H9 (cell line): ENCODE results near the gene RABL6. TPM values are rescaled to one million over a fixed set of nuclear protein-coding genes. Genes with fewer than 3 reads are reported as not detected.

Source experiments
- DNase-seq: peaks from one replicate; pipeline ENCODE4 v3.0.0-alpha.2; 2017
- H2AFZ ChIP-seq: one replicate; pipeline ENCODE4 v1.6.1; 2013; ENCODE audit warnings: mild to moderate bottlenecking, low read length, control low read depth, moderate library complexity
- H2AK5ac ChIP-seq: 2 replicates; pipeline ENCODE4 v1.6.1; 2013; ENCODE audit warnings: low read length, control low read depth, mixed read lengths; ENCODE audit not compliant: insufficient read length
- H2BK120ac ChIP-seq: one replicate; pipeline ENCODE4 v1.6.1; 2013; ENCODE audit warnings: low read depth, mild to moderate bottlenecking, low read length, control low read depth, inconsistent platforms; ENCODE audit not compliant: poor library complexity, severe bottlenecking
- H2BK12ac ChIP-seq: 2 replicates; pipeline ENCODE4 v1.6.1; 2013; ENCODE audit warnings: low read length, control low read depth, mixed read lengths, low read depth; ENCODE audit not compliant: insufficient read length
- H2BK15ac ChIP-seq: 2 replicates; pipeline ENCODE4 v1.6.1; 2013; ENCODE audit warnings: low read depth, low read length, control low read depth
- H2BK20ac ChIP-seq: one replicate; pipeline ENCODE4 v1.6.1; 2013; ENCODE audit warnings: low read depth, mild to moderate bottlenecking, low read length, control low read depth, inconsistent platforms; ENCODE audit not compliant: poor library complexity, severe bottlenecking
- H2BK5ac ChIP-seq: 2 replicates; pipeline ENCODE4 v1.6.1; 2013; ENCODE audit warnings: low read length, control low read depth, mixed read lengths; ENCODE audit not compliant: insufficient read length
- H3K14ac ChIP-seq: 2 replicates; pipeline ENCODE4 v1.6.1; 2013; ENCODE audit warnings: low read length, control low read depth; ENCODE audit not compliant: insufficient read depth
- H3K18ac ChIP-seq: 2 replicates; pipeline ENCODE4 v1.6.1; 2013; ENCODE audit warnings: low read depth, mild to moderate bottlenecking, mixed read lengths, low read length, control low read depth; ENCODE audit not compliant: insufficient read length
- H3K23ac ChIP-seq: 2 replicates; pipeline ENCODE4 v1.6.1; 2013; ENCODE audit warnings: low read length, control low read depth, mixed read lengths, low read depth; ENCODE audit not compliant: insufficient read length
- H3K23me2 ChIP-seq: 2 replicates; pipeline ENCODE4 v1.6.1; 2013; ENCODE audit warnings: low read depth, mild to moderate bottlenecking, mixed read lengths, low read length, control low read depth; ENCODE audit not compliant: insufficient read length, poor library complexity, severe bottlenecking
- H3K27ac ChIP-seq: 2 replicates; pipeline ENCODE4 v1.5.1; 2013; ENCODE audit warnings: low read length, control low read depth, mixed read lengths, low read depth; ENCODE audit not compliant: insufficient read length
- H3K27me3 ChIP-seq: 2 replicates; pipeline ENCODE4 v1.6.1; 2013; ENCODE audit warnings: low read length, control low read depth, inconsistent platforms; ENCODE audit not compliant: insufficient read depth
- H3K4ac ChIP-seq: 2 replicates; pipeline ENCODE4 v1.6.1; 2013; ENCODE audit warnings: low read depth, mild to moderate bottlenecking, control low read depth, inconsistent platforms, low read length, moderate library complexity
- H3K4me1 ChIP-seq: 2 replicates; pipeline ENCODE4 v1.6.1; 2013; ENCODE audit warnings: low read length, control low read depth, inconsistent platforms; ENCODE audit not compliant: insufficient read depth
- H3K4me2 ChIP-seq: 2 replicates; pipeline ENCODE4 v1.6.1; 2013; ENCODE audit warnings: low read length, control low read depth, mixed read lengths; ENCODE audit not compliant: insufficient read length, insufficient read depth
- H3K56ac ChIP-seq: 2 replicates; pipeline ENCODE4 v1.6.1; 2013; ENCODE audit warnings: low read depth, mild to moderate bottlenecking, mixed read lengths, low read length, control low read depth; ENCODE audit not compliant: insufficient read length
- H3K79me1 ChIP-seq: 2 replicates; pipeline ENCODE4 v1.6.1; 2013; ENCODE audit warnings: low read depth, mild to moderate bottlenecking, moderate library complexity, low read length, control low read depth, inconsistent platforms; ENCODE audit not compliant: insufficient read depth, poor library complexity, severe bottlenecking
- H3K79me2 ChIP-seq: 2 replicates; pipeline ENCODE4 v1.6.1; 2013; ENCODE audit warnings: low read length, control low read depth, inconsistent platforms; ENCODE audit not compliant: insufficient read depth
- H3K9ac ChIP-seq: 2 replicates; pipeline ENCODE4 v1.6.1; 2013; ENCODE audit warnings: low read length, control low read depth, mixed read lengths; ENCODE audit not compliant: insufficient read length; ENCODE audit errors: extremely low read depth
- H3K9me3 ChIP-seq: one replicate; pipeline ENCODE4 v1.6.1; 2013; ENCODE audit warnings: low read depth, low read length, inconsistent platforms; ENCODE audit not compliant: control insufficient read depth
- H3T11ph ChIP-seq: one replicate; pipeline ENCODE4 v1.6.1; 2013; ENCODE audit warnings: mild to moderate bottlenecking, low read length, control low read depth, inconsistent platforms
- H4K20me1 ChIP-seq: one replicate; pipeline ENCODE4 v1.6.1; 2013; ENCODE audit not compliant: control insufficient read depth, insufficient read length, insufficient read depth
- H4K5ac ChIP-seq: 2 replicates; pipeline ENCODE4 v1.6.1; 2013; ENCODE audit warnings: low read depth, mild to moderate bottlenecking, mixed read lengths, low read length, control low read depth; ENCODE audit not compliant: insufficient read length
- H4K8ac ChIP-seq: replicated peaks from 2 replicates; pipeline ENCODE4 v1.6.1; 2013; ENCODE audit warnings: low read length, control low read depth, mixed read lengths, low read depth; ENCODE audit not compliant: insufficient read length
- H4K91ac ChIP-seq: 2 replicates; pipeline ENCODE4 v1.6.1; 2013; ENCODE audit warnings: low read depth, mild to moderate bottlenecking, moderate library complexity, mixed read lengths, low read length, control low read depth; ENCODE audit not compliant: insufficient read length
- H3K27ac Mint-ChIP-seq, 3 experiments: 2 replicates in 2 of 3; 3 replicates in 1 of 3; pipeline ENCODE4 v1.8.0; 2020 to 2021; ENCODE audit warnings: mixed read lengths in 3 of 3, mild to moderate bottlenecking in 1 of 3, moderate library complexity in 1 of 3
- H3K27me3 Mint-ChIP-seq: 2 replicates; pipeline ENCODE4 v1.8.0; 2021; ENCODE audit warnings: low read depth, mild to moderate bottlenecking, moderate library complexity, mixed read lengths
- H3K36me3 Mint-ChIP-seq, 3 experiments: 2 replicates in 2 of 3; 3 replicates in 1 of 3; pipeline ENCODE4 v1.8.0; 2020 to 2021; ENCODE audit warnings: low read depth in 3 of 3, mixed read lengths in 3 of 3; ENCODE audit not compliant: insufficient read depth in 1 of 3
- H3K4me1 Mint-ChIP-seq, 2 experiments: 2 replicates each; pipeline ENCODE4 v1.8.0; 2020; ENCODE audit warnings: mixed read lengths in 2 of 2
- H3K4me3 Mint-ChIP-seq, 2 experiments: 2 replicates in 1 of 2; 3 replicates in 1 of 2; pipeline ENCODE4 v1.8.0; 2020 to 2021; ENCODE audit warnings: mild to moderate bottlenecking in 2 of 2, mixed read lengths in 2 of 2, moderate library complexity in 1 of 2
- H3K9me3 Mint-ChIP-seq, 2 experiments: 2 replicates in 1 of 2; 3 replicates in 1 of 2; pipeline ENCODE4 v1.8.0; 2020; ENCODE audit warnings: mild to moderate bottlenecking in 2 of 2, mixed read lengths in 2 of 2, moderate library complexity in 1 of 2
- CTCF ChIP-seq: fragments of 200-600 bp; sonication (generic); conservative IDR thresholded peaks from 3 replicates; pipeline ENCODE4 v1.8.0; 2021; ENCODE audit warnings: antibody characterized with exemption, mild to moderate bottlenecking
- WGBS: extraction: QIAGEN DNeasy Blood & Tissue Kit; methylation state at CpG from one replicate; pipeline ENCODE4 v1.1.7; 2013; ENCODE audit warnings: missing lambda C conversion rate, low lambda C conversion rate, mixed read lengths; ENCODE audit not compliant: insufficient read length; ENCODE audit errors: extremely low coverage; 5-methylcytosine and 5-hydroxymethylcytosine counted together
- total RNA-seq: library from RNA; stranded (reverse); gene quantifications from 2 replicates; pipeline ENCODE4 v1.2.1, GENCODE V29; 2021

Gene RABL6
- total RNA-seq, 1 experiment from 2014 or later = 108 TPM

GRCh38 chr9:136881691-136882108 lies 74.0 kb downstream of the RABL6 start:
- Histone ChIP-seq H3K4ac (no peak overlapping the region), H3K18ac (no peak overlapping the region), H3K27ac (no peak overlapping the region), H3K9me3 (no peaks in the 10 kb centered on the region), H3K23me2 (peaks cover 4% of the 10 kb centered on the region), H3K79me1 (no peaks in the 10 kb centered on the region), H2BK5ac (no peak overlapping the region), H2BK15ac (no peak overlapping the region), H3T11ph (no peak overlapping the region), H3K4me2 (no peak overlapping the region), H2BK120ac (no peak overlapping the region), H4K20me1 (no peaks in the 10 kb centered on the region), H4K91ac (no peak overlapping the region), H3K23ac (no peak overlapping the region), H3K4me1 (no peaks in the 10 kb centered on the region), H2BK20ac (no peak overlapping the region), H3K27me3 (no peaks in the 10 kb centered on the region), H4K8ac (no peak overlapping the region), H3K14ac (no peak overlapping the region), H2AK5ac (no peak overlapping the region), H3K79me2 (no peaks in the 10 kb centered on the region; the same call in 1 of the 2 replicates), H4K5ac (no peak overlapping the region), H3K56ac (no peak overlapping the region), H2AFZ (no peak overlapping the region), H3K9ac (no peak overlapping the region), H2BK12ac (no peak overlapping the region)
- no CpG with 5 or more reads among the region's 9 CpGs for WGBS
- no peak for TF ChIP-seq CTCF
- peaks cover 14% of the 10 kb centered on the region for H3K27me3 Mint-ChIP-seq
- DNase-seq = no peak
- no peaks in the 10 kb centered on the region; a peak in 2 of 5 replicates for H3K9me3 Mint-ChIP-seq
- peaks cover 5% of the 10 kb centered on the region in 2 experiments; a peak in 2 of 4 replicates for H3K4me1 Mint-ChIP-seq
- H3K27ac Mint-ChIP-seq = no peak overlapping the region
- no peak overlapping the region for H3K4me3 Mint-ChIP-seq
- H3K36me3 Mint-ChIP-seq = no peaks in the 10 kb centered on the region; a peak in 2 of 7 replicates
